Thyroid gland (tissue), 4 donors: Measurements from ENCODE around the gene TERT. TPM values are rescaled to one million over a fixed set of nuclear protein-coding genes. Genes with fewer than 3 reads are reported as not detected.

ENCODE experiments used
- DNase-seq, 2 donors: peaks; one replicate each; pipeline ENCODE4 v3.0.0-alpha.2; 2019
- H3K27ac ChIP-seq, 3 donors: fragments of 200-600 bp; sonication (generic); 1 replicate in 2 of 3; 2 replicates in 1 of 3; pipeline ENCODE4 v1.5.1; 2016 to 2019; ENCODE audit warnings: mild to moderate bottlenecking in 1 of 3, moderate library complexity in 1 of 3
- H3K27me3 ChIP-seq: fragments of 200-600 bp; sonication (generic); one replicate; pipeline ENCODE4 v1.5.1; 2019
- H3K36me3 ChIP-seq, 2 donors: fragments of 200-600 bp; sonication (generic); one replicate each; pipeline ENCODE4 v1.5.1; 2016 to 2019
- H3K4me1 ChIP-seq, 2 donors: fragments of 200-600 bp; sonication (generic); one replicate each; pipeline ENCODE4 v1.5.1; 2017 to 2019
- H3K4me3 ChIP-seq, 3 donors: fragments of 200-600 bp; sonication (generic); replicated peaks in 1 of 3; 1 replicate in 2 of 3; 2 replicates in 1 of 3; pipeline ENCODE4 v1.5.1; 2016; ENCODE audit warnings: mild to moderate bottlenecking in 1 of 3
- H3K9me3 ChIP-seq: fragments of 200-600 bp; sonication (generic); one replicate; pipeline ENCODE4 v1.5.1; 2017
- CTCF ChIP-seq, 6 experiments: fragments of 200-600 bp in 3 of 6; fragments of 450-650 bp in 3 of 6; sonication (generic) in 3 of 6; IDR thresholded peaks; one replicate each; pipeline ENCODE4 v1.5.1; 2016 to 2019; ENCODE audit warnings: antibody characterized with exemption in 6 of 6, mild to moderate bottlenecking in 2 of 6, inconsistent platforms in 1 of 6, moderate library complexity in 1 of 6
- POLR2A ChIP-seq, 2 donors: fragments of 450-650 bp; IDR thresholded peaks; one replicate each; pipeline ENCODE4 v1.6.1; 2017; ENCODE audit warnings: antibody characterized with exemption in 2 of 2, mild to moderate bottlenecking in 2 of 2, moderate library complexity in 1 of 2
- WGBS, 2 donors: methylation state at CpG; one replicate each; pipeline ENCODE4 v1.1.5; 2017; 5-methylcytosine and 5-hydroxymethylcytosine counted together
- intact Hi-C: fragments of 100-400 bp; cut with DNase I; formaldehyde crosslinking; loops from one replicate; pipeline ENCODE4 v1.15.1; 2023
- total RNA-seq, 4 donors: library from RNA; depleted of rRNA; stranded (reverse); fragments of >200 nt; gene quantifications; one replicate each; pipeline ENCODE4 v1.2.3, GENCODE V29; 2016

TERT gene
- total RNA-seq, 4 donors from 2014 or later, result not detected

- intact Hi-C loops, result no loop called here
Observed at GRCh38 chr5:1318659-1319251, 23.9 kb upstream of the TERT start.

DNA sequence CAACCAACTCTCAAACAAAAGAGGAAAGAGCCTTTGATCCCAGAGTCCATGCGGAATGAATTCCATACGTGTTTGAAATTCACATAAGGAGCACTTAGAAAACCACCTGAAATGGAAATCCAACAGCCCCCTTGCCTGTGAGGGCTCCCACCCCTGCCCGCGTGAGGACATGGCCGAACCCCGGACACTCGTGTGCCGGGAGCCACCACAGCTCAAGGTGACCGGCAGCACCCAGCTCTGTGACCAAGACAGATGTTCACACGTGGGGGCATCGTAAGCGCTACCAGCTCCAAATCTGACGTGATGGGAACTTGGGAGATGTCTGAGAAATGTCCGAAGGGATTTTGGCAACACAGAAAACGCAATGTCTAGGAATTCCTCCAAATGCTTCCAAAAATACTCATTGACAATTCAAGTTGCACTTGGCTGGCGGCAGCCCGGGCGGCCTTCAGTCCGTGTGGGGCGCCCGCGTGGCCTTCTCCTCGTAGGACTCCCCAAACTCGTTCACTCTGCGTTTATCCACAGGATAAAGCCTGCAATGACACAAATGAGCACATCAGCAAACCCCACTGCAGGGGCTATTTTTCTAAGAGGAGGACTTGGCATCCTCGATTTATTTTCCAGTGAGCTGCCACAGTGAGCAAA lies 23.2 kb upstream of the TERT start:
- intact Hi-C loops, result no loop called here
- Histone ChIP-seq H3K4me3 (no peak overlapping the region), H3K36me3 (peaks cover 50 to 56% of the 10 kb centered on the region in 2 donors), H3K27ac (no peak overlapping the region), H3K4me1 (peaks cover 10 to 15% of the 10 kb centered on the region in 2 donors), H3K27me3 (no peaks in the 10 kb centered on the region), H3K9me3 (no peaks in the 10 kb centered on the region)
- DNase-seq, result no peak
- WGBS, 2 donors, result 93 to 95% methylated on average over 26 of the region's 26 CpGs
- no peak for TF ChIP-seq POLR2A (IDR thresholded peaks at IDR 0.05)
- TF ChIP-seq CTCF (IDR thresholded peaks at IDR 0.05), result no peak

More at GRCh38 chr5:1318659-1319251, 23.9 kb upstream of the TERT start:
- Histone ChIP-seq H3K4me3 (no peak overlapping the region), H3K36me3 (peaks cover 50 to 63% of the 10 kb centered on the region in 2 donors), H3K27ac (no peak overlapping the region), H3K27me3 (no peaks in the 10 kb centered on the region), H3K4me1 (peaks cover 10 to 15% of the 10 kb centered on the region in 2 donors), H3K9me3 (no peaks in the 10 kb centered on the region)
- no peak for TF ChIP-seq POLR2A (IDR thresholded peaks at IDR 0.05)
- TF ChIP-seq CTCF (IDR thresholded peaks at IDR 0.05), result no peak
- DNase-seq, result no peak
- WGBS, 2 donors, result 95 to 96% methylated on average over 25 to 28 of the region's 29 CpGs

- TF ChIP-seq POLR2A (IDR thresholded peaks at IDR 0.05) (no peak), CTCF (IDR thresholded peaks at IDR 0.05) (no peak)
- intact Hi-C loops, result no loop called here
- H3K4me3 ChIP-seq, result no peak overlapping the region
- peaks cover 41 to 45% of the 10 kb centered on the region in 2 donors for H3K36me3 ChIP-seq
- no peak for DNase-seq
- H3K27me3 ChIP-seq, result no peaks in the 10 kb centered on the region
- 68 to 74% methylated on average over 15 to 17 of the region's 17 CpGs for WGBS, 2 donors
- peaks cover 10 to 15% of the 10 kb centered on the region in 2 donors for H3K4me1 ChIP-seq
- H3K9me3 ChIP-seq, result no peaks in the 10 kb centered on the region
- H3K27ac ChIP-seq, result no peak overlapping the region
Observed at GRCh38 chr5:1316588-1317340, 21.9 kb upstream of the TERT start.

GRCh38 chr5:1315709-1316587 lies 21.1 kb upstream of the TERT start:
- Histone ChIP-seq H3K27ac (no peak overlapping the region), H3K36me3 (peaks cover 32 to 37% of the 10 kb centered on the region in 2 donors), H3K4me3 (no peak overlapping the region), H3K9me3 (no peaks in the 10 kb centered on the region), H3K27me3 (no peaks in the 10 kb centered on the region), H3K4me1 (peaks cover 10 to 15% of the 10 kb centered on the region in 2 donors)
- intact Hi-C loops, result no loop called here
- peak; percentile 63 to 67 for DNase-seq
- WGBS, 2 donors, result 16 to 28% methylated on average over 30 of the region's 33 CpGs
- TF ChIP-seq CTCF (IDR thresholded peaks at IDR 0.05), result no peak
- TF ChIP-seq POLR2A (IDR thresholded peaks at IDR 0.05), result no peak
